GM20000 (cell line): ENCODE results near the gene ZNRF3.

Experiments
- DNase-seq: peaks from one replicate; pipeline ENCODE4 v3.0.0; 2012; ENCODE audit warnings: low spot score
- TF ChIP-seq, protein P1 (sequence below): IDR thresholded peaks from 2 replicates; pipeline ENCODE4 v1.5.1; 2012; ENCODE audit warnings: mild to moderate bottlenecking, control low read depth; ENCODE audit errors: extremely low read depth, missing control alignments

The ZNRF3 gene

GRCh38 chr22:28956506-28956905, 73.1 kb downstream of the ZNRF3 start:
- DNase-seq: peak; percentile 18
- TF ChIP-seq, protein P1, sequence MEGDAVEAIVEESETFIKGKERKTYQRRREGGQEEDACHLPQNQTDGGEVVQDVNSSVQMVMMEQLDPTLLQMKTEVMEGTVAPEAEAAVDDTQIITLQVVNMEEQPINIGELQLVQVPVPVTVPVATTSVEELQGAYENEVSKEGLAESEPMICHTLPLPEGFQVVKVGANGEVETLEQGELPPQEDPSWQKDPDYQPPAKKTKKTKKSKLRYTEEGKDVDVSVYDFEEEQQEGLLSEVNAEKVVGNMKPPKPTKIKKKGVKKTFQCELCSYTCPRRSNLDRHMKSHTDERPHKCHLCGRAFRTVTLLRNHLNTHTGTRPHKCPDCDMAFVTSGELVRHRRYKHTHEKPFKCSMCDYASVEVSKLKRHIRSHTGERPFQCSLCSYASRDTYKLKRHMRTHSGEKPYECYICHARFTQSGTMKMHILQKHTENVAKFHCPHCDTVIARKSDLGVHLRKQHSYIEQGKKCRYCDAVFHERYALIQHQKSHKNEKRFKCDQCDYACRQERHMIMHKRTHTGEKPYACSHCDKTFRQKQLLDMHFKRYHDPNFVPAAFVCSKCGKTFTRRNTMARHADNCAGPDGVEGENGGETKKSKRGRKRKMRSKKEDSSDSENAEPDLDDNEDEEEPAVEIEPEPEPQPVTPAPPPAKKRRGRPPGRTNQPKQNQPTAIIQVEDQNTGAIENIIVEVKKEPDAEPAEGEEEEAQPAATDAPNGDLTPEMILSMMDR: no peak

GRCh38 chr22:28958611-28959010, 75.2 kb downstream of the ZNRF3 start:
- TF ChIP-seq, protein P1: no peak
- no peak for DNase-seq

- TF ChIP-seq, protein P1: no peak
- no peak for DNase-seq
Measured at GRCh38 chr22:28962042-28962554, 78.7 kb downstream of the ZNRF3 start.

GRCh38 chr22:28963362-28963761, 80.0 kb downstream of the ZNRF3 start:
- TF ChIP-seq, protein P1: no peak
- no peak for DNase-seq

GRCh38 chr22:28967163-28967665, 83.8 kb downstream of the ZNRF3 start:
- TF ChIP-seq, protein P1: no peak
- no peak for DNase-seq

DNA sequence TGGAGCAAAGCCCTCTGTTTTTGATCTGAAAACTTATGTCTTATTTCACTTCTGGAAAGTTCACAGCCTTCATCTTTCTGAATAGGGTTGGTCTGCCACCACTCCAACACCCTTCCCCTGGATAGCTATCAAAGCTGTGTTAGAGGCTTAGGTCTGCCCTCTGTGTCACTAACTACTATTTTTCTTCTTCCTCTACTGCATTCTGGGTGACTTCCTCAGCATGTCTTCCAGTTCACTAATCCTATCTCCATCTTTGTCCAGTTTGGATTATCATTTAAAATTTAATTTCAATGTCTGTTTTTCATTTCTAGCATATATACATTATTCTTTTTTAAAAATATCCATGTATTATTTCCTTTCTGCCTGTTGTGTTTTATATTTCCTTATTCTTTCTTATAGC, 84.6 kb downstream of the ZNRF3 start:
- no peak for DNase-seq
- TF ChIP-seq, protein P1: no peak

DNA sequence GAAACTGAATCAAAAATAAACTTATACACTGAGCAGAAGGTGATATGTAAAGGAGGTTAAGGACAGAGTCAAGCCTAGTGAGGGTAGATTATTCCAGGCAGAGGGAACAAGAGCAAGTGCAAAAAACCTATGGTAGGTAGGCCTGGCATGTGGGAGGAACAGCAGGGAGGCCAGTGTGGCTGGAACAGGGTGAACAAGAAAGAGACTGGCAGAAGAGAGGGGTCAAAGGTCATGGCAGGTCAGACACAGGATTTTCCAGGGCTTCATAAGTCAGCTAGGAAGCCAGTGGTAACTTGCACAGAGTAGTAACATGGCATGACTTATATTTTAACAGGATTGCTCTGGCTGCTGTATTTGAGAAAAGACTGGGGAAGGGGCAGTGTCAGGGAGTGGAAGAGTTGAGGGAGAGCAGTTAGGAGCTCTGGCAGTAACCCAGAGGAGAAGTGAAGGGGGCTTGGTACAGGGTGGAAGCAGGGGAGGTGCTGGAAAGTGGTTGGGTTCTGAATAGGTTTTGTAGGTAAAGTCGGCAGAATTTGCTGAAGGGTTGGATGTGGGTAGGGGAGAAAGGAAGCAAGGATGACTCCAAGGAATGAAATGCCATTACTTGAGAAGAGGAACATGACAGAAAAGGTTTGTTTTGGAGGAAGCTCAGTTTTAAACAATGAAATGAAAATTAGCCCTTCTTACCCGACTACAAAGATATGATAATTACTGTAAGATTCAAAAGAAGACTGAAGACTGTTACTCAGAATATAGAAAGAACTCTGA, 86.2 kb downstream of the ZNRF3 start:
- DNase-seq: no peak
- TF ChIP-seq, protein P1: no peak
